ENCODE measurements around the gene SEM1.
"Not testable (repeated sequence)": the region's sequence is repeated elsewhere in the genome, so short reads cannot be mapped to it uniquely, and the experiment has no call there.

DNA sequence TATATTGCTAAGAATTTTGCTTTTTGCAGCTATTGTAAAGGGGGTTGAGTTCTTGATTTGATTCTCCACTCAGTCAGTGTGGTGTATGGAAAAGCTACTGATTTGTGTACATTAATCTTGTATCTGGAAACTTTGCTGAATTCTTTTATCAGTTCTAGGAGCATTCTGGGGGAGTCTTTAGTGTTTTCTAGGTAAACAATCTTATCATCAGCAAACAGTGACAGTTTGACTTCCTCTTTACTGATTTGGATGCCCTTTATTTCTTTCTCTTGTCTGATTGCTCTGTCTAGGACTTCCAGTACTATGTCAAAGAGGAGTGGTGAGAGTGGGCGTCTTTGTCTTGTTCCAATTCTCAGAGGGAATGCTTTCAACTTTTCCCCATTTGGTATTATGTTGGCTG, 48.2 kb upstream of the SEM1 start:
- TF ChIP-seq, protein P1, sequence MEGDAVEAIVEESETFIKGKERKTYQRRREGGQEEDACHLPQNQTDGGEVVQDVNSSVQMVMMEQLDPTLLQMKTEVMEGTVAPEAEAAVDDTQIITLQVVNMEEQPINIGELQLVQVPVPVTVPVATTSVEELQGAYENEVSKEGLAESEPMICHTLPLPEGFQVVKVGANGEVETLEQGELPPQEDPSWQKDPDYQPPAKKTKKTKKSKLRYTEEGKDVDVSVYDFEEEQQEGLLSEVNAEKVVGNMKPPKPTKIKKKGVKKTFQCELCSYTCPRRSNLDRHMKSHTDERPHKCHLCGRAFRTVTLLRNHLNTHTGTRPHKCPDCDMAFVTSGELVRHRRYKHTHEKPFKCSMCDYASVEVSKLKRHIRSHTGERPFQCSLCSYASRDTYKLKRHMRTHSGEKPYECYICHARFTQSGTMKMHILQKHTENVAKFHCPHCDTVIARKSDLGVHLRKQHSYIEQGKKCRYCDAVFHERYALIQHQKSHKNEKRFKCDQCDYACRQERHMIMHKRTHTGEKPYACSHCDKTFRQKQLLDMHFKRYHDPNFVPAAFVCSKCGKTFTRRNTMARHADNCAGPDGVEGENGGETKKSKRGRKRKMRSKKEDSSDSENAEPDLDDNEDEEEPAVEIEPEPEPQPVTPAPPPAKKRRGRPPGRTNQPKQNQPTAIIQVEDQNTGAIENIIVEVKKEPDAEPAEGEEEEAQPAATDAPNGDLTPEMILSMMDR (optimal IDR thresholded peaks at IDR 0.05 in 1 of 3, IDR thresholded peaks at IDR 0.05 in 1 of 3, conservative IDR thresholded peaks at IDR 0.05 in 1 of 3; ENCODE audit: extremely low read depth in 1 of 3, insufficient read depth in 2 of 3, low read length in 3 of 3): not testable (repeated sequence)
- not testable (repeated sequence) for TF ChIP-seq EZH2 (IDR thresholded peaks at IDR 0.05; ENCODE audit: low read length)

Measured in keratinocyte (primary cell).